HepG2 (cell line): ENCODE data around the gene PPAN.

ENCODE experiments used
- ATF3 ChIP-seq: sonication (generic); formaldehyde crosslinking; IDR thresholded peaks from 2 replicates; pipeline ENCODE4 v1.4.0; 2020; ENCODE audit warnings: missing genetic modification reagents
- BHLHE40 ChIP-seq: IDR thresholded peaks from 2 replicates; pipeline ENCODE4 v1.6.1; 2011; ENCODE audit warnings: low read length, improper control_type of control experiment
- CTCF ChIP-seq: sonication (generic); formaldehyde crosslinking; IDR thresholded peaks from 2 replicates; pipeline ENCODE4 v1.5.0; 2020; ENCODE audit warnings: mild to moderate bottlenecking, missing genetic modification reagents, moderate library complexity
- POLR2A ChIP-seq, 2 experiments: IDR thresholded peaks; 2 replicates each; pipeline ENCODE4 v1.6.1; 2011; ENCODE audit warnings: low read depth in 2 of 2, low read length in 2 of 2, mild to moderate bottlenecking in 1 of 2, moderate library complexity in 1 of 2; ENCODE audit not compliant: insufficient read depth in 1 of 2
- POLR2AphosphoS5 ChIP-seq: IDR thresholded peaks from 2 replicates; pipeline ENCODE4 v1.6.1; 2012; ENCODE audit warnings: low read depth, low read length
- U2AF2 ChIP-seq: fragments of 200-400 bp; formaldehyde crosslinking; IDR thresholded peaks from 2 replicates; pipeline ENCODE4 v1.6.1; 2017; ENCODE audit warnings: low read depth, mild to moderate bottlenecking, low read length
- ZBTB1 ChIP-seq: sonication (generic); formaldehyde crosslinking; IDR thresholded peaks from 2 replicates; pipeline ENCODE4 v1.4.0; 2020; ENCODE audit warnings: missing genetic modification reagents, borderline replicate concordance
- ZBTB37 ChIP-seq: sonication (generic); formaldehyde crosslinking; IDR thresholded peaks from 2 replicates; pipeline ENCODE4 v1.4.0; 2020; ENCODE audit warnings: mild to moderate bottlenecking, missing genetic modification reagents
- ZNF232 ChIP-seq: sonication (generic); formaldehyde crosslinking; IDR thresholded peaks from 2 replicates; pipeline ENCODE4 v1.4.0; 2020; ENCODE audit warnings: missing genetic modification reagents, borderline replicate concordance
- ZNF44 ChIP-seq: sonication (generic); formaldehyde crosslinking; IDR thresholded peaks from 2 replicates; pipeline ENCODE4 v1.5.1; 2020; ENCODE audit warnings: mild to moderate bottlenecking, missing genetic modification reagents
- ZNF660 ChIP-seq: sonication (generic); formaldehyde crosslinking; IDR thresholded peaks from 2 replicates; pipeline ENCODE4 v1.5.1; 2020; ENCODE audit warnings: mild to moderate bottlenecking, low read depth, missing genetic modification reagents, borderline replicate concordance
- ZUFSP ChIP-seq: sonication (generic); formaldehyde crosslinking; IDR thresholded peaks from 2 replicates; pipeline ENCODE4 v1.9.0; 2021; ENCODE audit warnings: missing genetic modification reagents, mild to moderate bottlenecking, borderline replicate concordance

- TF ChIP-seq ZNF660 (CRISPR knock-in tag), result no peak
- no peak for TF ChIP-seq CTCF (CRISPR knock-in tag)
- no peak for TF ChIP-seq POLR2AphosphoS5
- no peak for TF ChIP-seq POLR2A (IDR thresholded peaks at IDR 0.05; ENCODE audit: insufficient read depth in 1 of 2, low read depth in 2 of 2, low read length in 2 of 2)
- TF ChIP-seq ATF3, result no peak
- TF ChIP-seq ZNF44 (CRISPR knock-in tag), result no peak
- no peak for TF ChIP-seq ZBTB1 (CRISPR knock-in tag)
- TF ChIP-seq ZNF232 (CRISPR knock-in tag), result no peak
- no peak for TF ChIP-seq BHLHE40
- TF ChIP-seq U2AF2, result no peak
- TF ChIP-seq ZBTB37 (CRISPR knock-in tag), result no peak
- TF ChIP-seq ZUFSP, result no peak
Observed at GRCh38 chr19:10139952-10140351, 33.8 kb downstream of the PPAN start.
